ENCODE measurements around the gene JMJD7.

JMJD7 gene

DNA sequence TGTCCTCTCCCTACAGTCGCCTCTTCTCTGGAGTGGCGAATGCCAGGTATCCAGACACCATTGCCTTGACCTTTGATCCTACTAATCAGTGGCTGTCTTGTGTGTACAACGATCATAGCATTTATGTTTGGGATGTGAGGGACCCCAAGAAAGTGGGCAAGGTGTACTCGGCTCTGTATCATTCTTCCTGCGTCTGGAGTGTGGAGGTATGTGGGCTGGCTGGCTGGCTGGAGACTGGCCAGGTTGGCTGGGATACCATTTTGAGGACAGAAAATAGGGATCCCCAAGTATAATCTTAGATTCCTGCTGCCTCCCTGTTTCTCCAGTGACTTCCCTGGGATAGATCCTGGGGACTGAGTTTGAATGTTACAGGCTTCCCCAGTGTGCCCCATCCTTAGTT is 13.4 kb upstream of the JMJD7 start:
- TF ChIP-seq, protein P1, sequence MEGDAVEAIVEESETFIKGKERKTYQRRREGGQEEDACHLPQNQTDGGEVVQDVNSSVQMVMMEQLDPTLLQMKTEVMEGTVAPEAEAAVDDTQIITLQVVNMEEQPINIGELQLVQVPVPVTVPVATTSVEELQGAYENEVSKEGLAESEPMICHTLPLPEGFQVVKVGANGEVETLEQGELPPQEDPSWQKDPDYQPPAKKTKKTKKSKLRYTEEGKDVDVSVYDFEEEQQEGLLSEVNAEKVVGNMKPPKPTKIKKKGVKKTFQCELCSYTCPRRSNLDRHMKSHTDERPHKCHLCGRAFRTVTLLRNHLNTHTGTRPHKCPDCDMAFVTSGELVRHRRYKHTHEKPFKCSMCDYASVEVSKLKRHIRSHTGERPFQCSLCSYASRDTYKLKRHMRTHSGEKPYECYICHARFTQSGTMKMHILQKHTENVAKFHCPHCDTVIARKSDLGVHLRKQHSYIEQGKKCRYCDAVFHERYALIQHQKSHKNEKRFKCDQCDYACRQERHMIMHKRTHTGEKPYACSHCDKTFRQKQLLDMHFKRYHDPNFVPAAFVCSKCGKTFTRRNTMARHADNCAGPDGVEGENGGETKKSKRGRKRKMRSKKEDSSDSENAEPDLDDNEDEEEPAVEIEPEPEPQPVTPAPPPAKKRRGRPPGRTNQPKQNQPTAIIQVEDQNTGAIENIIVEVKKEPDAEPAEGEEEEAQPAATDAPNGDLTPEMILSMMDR (conservative IDR thresholded peaks at IDR 0.05; ENCODE audit: low read length) = no peak
- DNase-seq (ENCODE audit: low read depth) = no peak
- no peak overlapping the region for H3K4me3 ChIP-seq (ENCODE audit: low read length)

- no peak overlapping the region for H3K4me3 ChIP-seq (ENCODE audit: low read length)
- TF ChIP-seq, protein P1 (conservative IDR thresholded peaks at IDR 0.05; ENCODE audit: low read length) = no peak
- DNase-seq (ENCODE audit: low read depth) = no peak
Measured at GRCh38 chr15:41816788-41817187, 11.1 kb upstream of the JMJD7 start.

DNA sequence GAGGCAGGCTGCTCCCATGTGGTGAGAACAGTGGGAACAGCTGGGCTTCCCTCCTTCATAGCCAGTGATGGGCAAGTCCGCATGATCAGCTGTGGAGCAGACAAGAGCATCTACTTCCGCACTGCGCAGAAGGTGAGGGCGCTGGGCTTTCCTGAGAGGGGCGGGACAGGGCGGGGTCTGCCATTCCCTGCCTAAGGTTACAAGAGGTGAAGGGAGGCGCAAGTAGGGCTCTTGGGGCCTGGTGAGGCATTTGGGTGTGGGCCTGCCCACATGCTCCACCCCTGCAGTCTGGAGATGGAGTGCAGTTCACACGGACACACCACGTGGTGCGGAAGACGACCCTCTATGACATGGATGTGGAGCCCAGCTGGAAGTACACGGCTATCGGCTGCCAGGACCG is 10.6 kb upstream of the JMJD7 start:
- no peak overlapping the region for H3K4me3 ChIP-seq (ENCODE audit: low read length)
- DNase-seq (ENCODE audit: low read depth) = no peak
- TF ChIP-seq, protein P1 (conservative IDR thresholded peaks at IDR 0.05; ENCODE audit: low read length) = no peak

- DNase-seq (ENCODE audit: low read depth) = no peak
- H3K4me3 ChIP-seq (ENCODE audit: low read length) = no peak overlapping the region
- TF ChIP-seq, protein P1 (conservative IDR thresholded peaks at IDR 0.05; ENCODE audit: low read length) = no peak
Measured at GRCh38 chr15:41817781-41818180, 10.1 kb upstream of the JMJD7 start.

DNA sequence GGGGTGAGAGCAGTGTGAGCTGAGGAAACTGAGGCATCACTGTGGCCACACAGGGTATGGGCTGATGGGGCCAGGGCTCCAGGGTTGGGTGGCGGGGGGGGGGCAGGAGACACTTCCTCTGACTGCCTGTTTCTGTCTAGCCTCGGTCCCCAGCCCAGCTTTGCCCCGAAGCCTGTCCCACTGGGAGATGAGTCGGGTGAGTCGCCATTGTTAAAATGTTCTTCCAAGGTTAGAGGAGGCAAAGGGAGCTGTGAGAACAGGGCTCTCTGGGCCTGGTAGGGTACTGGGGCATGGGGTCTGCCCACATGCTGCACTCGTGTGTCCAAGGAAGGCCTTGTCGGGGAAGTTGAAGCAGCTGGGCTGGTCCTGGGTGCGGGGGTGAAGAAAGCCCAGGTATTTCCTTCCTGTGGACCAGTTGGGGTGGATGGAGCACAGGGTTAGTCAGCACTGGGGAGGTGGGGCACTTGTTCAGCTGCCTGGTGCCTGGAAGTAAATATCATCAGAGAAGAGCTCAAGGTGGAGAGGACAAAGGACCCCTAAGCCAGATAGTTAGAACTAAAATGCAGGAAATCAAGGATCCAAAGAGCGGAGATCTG is 8.3 kb upstream of the JMJD7 start:
- H3K4me3 ChIP-seq (ENCODE audit: low read length) = no peak overlapping the region
- TF ChIP-seq, protein P1 (conservative IDR thresholded peaks at IDR 0.05; ENCODE audit: low read length) = no peak
- no peak for DNase-seq (ENCODE audit: low read depth)

DNA sequence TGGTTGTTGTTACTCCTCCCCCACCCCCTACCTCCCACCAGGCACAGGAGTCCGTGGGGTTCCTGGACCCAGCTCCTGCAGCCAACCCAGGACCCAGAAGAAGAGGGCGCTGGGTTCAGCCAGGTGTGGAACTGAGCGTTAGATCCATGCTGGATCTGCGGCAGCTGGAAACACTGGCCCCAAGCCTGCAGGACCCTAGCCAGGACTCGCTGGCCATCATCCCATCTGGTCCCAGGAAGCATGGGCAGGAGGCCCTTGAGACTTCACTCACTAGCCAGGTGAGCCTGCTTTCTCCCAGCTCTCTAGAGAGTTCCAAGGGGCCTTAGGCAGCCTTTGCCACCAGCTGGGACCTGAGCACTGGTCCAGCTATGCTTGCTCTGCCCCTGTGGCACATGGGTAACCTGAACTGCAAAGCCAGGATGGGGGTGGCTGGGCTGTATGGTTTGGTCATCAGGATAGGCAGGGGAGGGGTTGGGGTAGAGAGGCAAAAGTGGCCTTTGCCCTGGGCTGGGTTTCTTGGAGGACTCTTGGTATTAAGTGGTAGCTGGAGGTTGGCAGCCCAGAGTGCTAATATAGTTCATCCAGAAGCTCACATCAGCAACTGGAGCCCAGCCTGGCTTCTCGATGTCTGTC is 7.0 kb upstream of the JMJD7 start:
- DNase-seq (ENCODE audit: low read depth) = no peak
- TF ChIP-seq, protein P1 (conservative IDR thresholded peaks at IDR 0.05; ENCODE audit: low read length) = no peak
- no peak overlapping the region for H3K4me3 ChIP-seq (ENCODE audit: low read length)

DNA sequence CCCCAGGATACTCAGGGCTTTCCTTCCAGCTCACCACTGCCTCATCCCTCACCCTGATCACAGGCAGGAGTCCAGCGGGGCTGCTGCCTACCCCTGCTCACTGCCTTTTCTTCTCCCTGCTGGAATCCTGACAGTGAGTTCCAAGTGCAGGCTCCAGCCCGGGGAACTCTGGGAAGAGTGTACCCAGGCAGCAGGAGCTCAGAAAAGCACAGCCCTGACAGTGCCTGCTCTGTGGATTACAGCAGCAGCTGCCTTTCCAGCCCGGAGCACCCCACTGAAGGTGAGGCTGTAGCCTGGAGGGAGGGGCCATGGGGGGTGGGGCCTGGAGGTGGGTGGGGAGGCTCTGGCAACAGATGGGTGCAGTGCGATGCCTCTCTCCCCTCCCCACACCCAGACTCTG is 6.1 kb upstream of the JMJD7 start:
- no peak for DNase-seq (ENCODE audit: low read depth)
- H3K4me3 ChIP-seq (ENCODE audit: low read length) = no peak overlapping the region
- TF ChIP-seq, protein P1 (conservative IDR thresholded peaks at IDR 0.05; ENCODE audit: low read length) = no peak

All from AG10803 (cell line).